ENCODE data around the gene NANOS2. TPM values are rescaled to one million over a fixed set of nuclear protein-coding genes. Genes with fewer than 3 reads are reported as not detected.
"Not testable (repeated sequence)": the region's sequence is repeated elsewhere in the genome, so short reads cannot be mapped to it uniquely, and the experiment has no call there.

NANOS2 gene
- total RNA-seq, 2 experiments from 2014 or later, result not detected

DNA sequence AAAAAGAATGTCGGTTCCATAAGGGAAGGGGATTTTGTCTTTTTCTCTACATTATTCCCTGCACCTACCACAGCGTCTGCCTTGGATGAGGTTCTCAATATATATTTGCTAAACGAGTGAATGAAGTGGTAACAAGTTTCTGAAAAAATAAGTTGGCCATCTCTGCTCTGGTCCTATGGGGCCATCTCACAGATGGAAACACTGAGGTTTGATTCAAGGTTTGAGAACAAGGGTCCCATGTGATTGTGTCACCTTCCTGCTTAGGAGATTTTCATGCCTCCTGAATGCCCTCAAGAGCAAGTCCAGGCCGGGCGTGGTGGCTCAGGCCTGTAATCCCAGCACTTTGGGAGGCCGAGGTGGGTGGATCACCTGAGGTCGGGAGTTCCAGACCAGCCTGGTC lies 15.3 kb downstream of the NANOS2 start:
- H3K4me1 Mint-ChIP-seq, result peaks cover 25% of the 10 kb centered on the region
- peaks cover 3% of the 10 kb centered on the region for H3K27me3 Mint-ChIP-seq
- ChIA-PET POLR2A (no interaction called here), CTCF (interaction anchor here (1.2 kb wide), 1 partner anchor 16 kb away, joined by 3 read pairs; no protein-coding TSS in a partner anchor)
- no peak overlapping the region for H3K4me3 Mint-ChIP-seq
- H3K27ac Mint-ChIP-seq, result no peak overlapping the region
- H3K9me3 Mint-ChIP-seq, result no peaks in the 10 kb centered on the region
- H3K36me3 Mint-ChIP-seq (ENCODE audit: low read depth), result peaks cover 26% of the 10 kb centered on the region
- no peak for DNase-seq

DNA sequence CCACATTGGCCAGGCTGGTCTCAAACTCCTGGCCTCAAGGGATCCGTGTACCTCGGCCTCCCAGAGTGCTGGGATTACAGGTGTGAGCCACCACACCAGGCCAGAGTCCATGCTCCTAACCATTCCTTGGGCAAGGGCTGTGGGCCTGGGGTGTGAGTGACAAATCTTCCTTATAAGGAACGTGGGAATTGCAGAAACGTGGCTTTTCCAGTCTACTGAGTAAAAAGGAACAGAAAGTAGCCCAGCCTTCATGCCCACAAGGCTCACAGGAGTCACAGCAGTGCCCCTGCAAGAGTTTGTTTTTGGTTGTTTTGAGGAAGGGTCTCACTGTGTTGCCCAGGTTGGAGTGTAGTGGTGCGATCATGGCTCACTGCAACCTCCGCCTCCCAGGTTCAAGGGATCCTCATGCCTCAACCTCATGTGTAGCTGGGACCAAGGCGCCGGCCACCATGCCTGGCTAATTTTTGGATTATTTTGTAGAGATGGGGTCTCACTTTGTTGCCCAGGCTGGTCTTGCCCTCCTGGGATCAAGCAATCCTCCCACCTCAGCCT lies 17.2 kb downstream of the NANOS2 start:
- DNase-seq, result no peak
- H3K9me3 Mint-ChIP-seq, result no peaks in the 10 kb centered on the region
- H3K4me1 Mint-ChIP-seq, result peaks cover 18% of the 10 kb centered on the region
- no peaks in the 10 kb centered on the region for H3K27me3 Mint-ChIP-seq
- POLR2A ChIA-PET, result no interaction called here
- H3K27ac Mint-ChIP-seq, result no peak overlapping the region
- peaks cover 26% of the 10 kb centered on the region for H3K36me3 Mint-ChIP-seq (ENCODE audit: low read depth)
- CTCF ChIA-PET, result no interaction called here
- no peak overlapping the region for H3K4me3 Mint-ChIP-seq

DNA sequence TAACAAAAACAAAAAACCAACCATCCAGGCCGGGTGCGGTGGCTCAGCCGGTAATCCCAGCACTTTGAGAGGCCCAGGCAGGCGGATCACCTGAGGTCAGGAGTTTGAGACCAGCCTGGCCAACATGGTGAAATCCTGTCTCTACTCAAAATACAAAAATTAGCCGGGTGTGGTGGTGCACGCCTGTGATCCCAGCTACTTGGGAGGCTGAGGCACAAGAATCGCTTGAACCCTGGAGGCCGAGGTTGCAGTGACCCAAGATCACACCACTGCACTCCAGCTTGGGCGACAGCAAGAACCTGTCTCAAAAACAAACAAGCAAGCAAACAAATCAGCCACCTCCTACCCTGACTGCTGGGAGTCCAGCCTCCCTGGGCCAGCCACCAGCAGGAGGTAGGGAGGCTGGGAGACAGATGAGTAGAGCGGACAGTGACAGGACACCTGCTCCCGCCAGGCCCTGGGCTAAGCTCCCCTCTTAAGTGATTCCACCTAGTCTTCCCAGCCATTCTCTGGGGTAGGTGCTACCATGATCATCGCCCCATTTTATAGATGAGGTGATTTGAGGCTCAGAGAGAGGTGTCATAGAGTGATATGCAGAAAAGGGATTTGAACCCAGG lies 18.5 kb downstream of the NANOS2 start:
- H3K27ac Mint-ChIP-seq, POLR2A ChIA-PET, H3K27me3 Mint-ChIP-seq, H3K4me3 Mint-ChIP-seq, DNase-seq, H3K9me3 Mint-ChIP-seq: not testable (repeated sequence)
- Mint-ChIP-seq H3K4me1 (peaks cover 15% of the 10 kb centered on the region), H3K36me3 (ENCODE audit: low read depth) (peaks cover 26% of the 10 kb centered on the region)
- CTCF ChIA-PET, result interaction anchor here (1.9 kb wide), 1 partner anchor 10 kb away, joined by 6 read pairs; the partner anchor contains the start of gene IRF2BP1

DNA sequence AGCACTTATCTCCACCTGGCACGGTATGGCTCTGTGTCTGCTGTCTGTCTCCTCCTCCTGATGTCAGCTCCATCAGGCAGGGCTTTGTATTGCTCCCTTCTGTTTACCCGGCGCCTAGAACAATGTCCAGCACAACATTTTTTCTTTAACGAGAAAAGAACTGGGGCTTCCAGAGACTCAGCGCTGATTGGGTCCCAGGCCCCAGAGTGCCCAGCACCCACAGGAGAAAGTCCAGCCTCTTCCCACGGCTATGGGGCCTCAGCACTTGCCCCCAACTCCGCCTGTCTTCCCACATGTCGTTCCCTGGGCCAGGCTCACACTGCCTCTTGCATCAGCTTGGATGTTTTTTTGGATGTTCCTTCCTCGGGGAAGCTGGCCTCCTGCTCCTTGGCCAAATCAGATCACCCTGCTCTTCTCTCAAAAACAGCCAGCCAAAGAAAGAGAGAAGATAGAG lies 19.0 kb downstream of the NANOS2 start:
- Mint-ChIP-seq H3K27me3 (no peaks in the 10 kb centered on the region), H3K4me1 (peaks cover 10% of the 10 kb centered on the region), H3K4me3 (no peak overlapping the region), H3K27ac (no peak overlapping the region), H3K36me3 (ENCODE audit: low read depth) (peaks cover 21% of the 10 kb centered on the region), H3K9me3 (no peaks in the 10 kb centered on the region)
- ChIA-PET CTCF (interaction anchor here (1.9 kb wide), 1 partner anchor 10 kb away, joined by 6 read pairs; the partner anchor contains the start of gene IRF2BP1), POLR2A (no interaction called here)
- no peak for DNase-seq

DNA sequence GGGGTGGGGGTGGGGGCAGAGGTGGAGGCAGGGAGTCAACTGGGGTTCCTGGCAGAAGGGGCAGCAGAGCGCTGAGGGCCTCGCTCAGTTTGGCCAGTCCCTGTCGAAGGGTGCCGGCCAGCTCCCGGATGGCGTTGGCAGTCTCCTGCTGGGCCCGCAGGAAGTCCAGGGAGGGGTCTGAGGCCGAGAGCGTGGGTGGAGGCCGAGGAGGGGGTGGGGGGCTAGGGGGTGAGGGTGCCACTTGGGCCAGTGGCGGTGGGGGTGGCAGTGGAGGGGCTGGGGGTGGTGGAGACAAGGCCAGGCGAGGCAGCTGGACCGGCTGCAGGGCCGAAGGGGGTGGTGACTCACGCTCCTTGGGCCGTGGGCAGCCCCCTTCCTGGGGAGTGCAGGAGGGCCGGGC lies 23.7 kb downstream of the NANOS2 start:
- POLR2A ChIA-PET, result no interaction called here

DNA sequence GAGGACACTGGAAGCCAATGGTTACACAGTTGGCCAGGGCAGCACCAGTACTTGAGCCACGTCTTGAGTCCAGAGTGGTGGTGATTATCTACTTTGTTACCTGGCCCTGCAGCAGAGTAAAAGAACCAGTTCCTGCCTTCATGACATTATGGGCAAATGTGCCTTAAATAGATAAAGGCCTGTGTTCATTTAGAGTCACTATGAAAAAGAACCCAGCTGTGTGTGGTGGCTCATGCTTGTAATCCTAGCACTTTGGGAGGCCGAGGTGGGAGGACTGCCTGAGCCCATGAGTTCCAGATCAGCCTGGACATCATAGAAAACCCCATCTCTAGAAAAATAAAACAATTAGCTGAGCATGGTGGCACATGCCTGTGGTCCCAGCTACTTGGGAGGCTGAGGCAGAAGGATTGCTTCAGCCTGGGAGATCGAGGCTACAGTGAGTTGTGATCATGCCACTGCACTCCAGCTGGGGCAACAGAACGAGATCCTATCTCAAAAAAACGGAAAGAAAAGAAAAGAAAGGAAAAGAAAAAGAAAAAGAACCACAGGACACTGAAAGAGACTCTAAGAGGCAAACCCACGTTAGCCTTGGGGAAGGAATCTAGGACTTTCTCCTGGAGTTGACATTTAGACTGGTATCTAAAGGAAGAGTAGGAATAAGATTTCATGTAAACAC lies 25.2 kb downstream of the NANOS2 start:
- CTCF ChIA-PET, result no interaction called here
- Mint-ChIP-seq H3K9me3 (no peaks in the 10 kb centered on the region), H3K36me3 (ENCODE audit: low read depth) (no peaks in the 10 kb centered on the region), H3K27ac (peak overlapping the region; percentile 69), H3K4me3 (no peak overlapping the region), H3K4me1 (peaks cover 14% of the 10 kb centered on the region), H3K27me3 (no peaks in the 10 kb centered on the region)
- POLR2A ChIA-PET, result no interaction called here
- no peak for DNase-seq

More for the DNA sequence above, 23.7 kb downstream of the NANOS2 start:
- H3K27me3 Mint-ChIP-seq, result no peaks in the 10 kb centered on the region
- peaks cover 5% of the 10 kb centered on the region for H3K36me3 Mint-ChIP-seq (ENCODE audit: low read depth)
- CTCF ChIA-PET, result interaction anchor here (0.9 to 1.6 kb wide), 2 partner anchors 10 to 26 kb away, joined by 3 to 6 read pairs; no protein-coding TSS in a partner anchor
- no peak overlapping the region for H3K27ac Mint-ChIP-seq
- peaks cover 9% of the 10 kb centered on the region for H3K4me1 Mint-ChIP-seq
- H3K9me3 Mint-ChIP-seq, result no peaks in the 10 kb centered on the region
- no peak for DNase-seq
- no peak overlapping the region for H3K4me3 Mint-ChIP-seq

DNA sequence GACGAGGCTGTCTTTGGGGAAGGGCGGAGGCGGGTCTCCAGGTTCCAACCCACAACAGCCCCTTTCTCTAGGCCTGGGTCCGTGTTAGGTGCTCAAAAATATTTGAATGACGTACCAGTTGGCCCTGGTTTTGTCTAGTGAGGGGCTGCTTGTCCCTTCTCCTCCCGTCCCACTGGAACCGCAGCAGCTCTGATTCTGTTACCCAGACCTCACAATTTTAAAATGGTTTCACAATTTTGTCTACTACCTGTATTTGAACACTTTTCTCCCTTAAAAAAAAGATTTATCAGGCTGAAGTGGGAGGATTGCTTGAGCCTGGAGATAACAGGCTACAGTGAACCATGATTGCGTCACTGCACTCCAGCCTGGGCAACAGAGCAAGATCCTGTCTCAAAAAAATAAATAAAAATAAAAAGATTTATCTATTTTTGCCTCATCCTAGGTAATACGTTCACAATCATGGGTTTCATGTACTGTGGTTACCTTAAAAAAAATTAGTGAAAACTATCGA lies 27.3 kb downstream of the NANOS2 start:
- POLR2A ChIA-PET, result no interaction called here
- Mint-ChIP-seq H3K27ac (peak overlapping the region; percentile 98), H3K4me1 (peaks cover 24% of the 10 kb centered on the region), H3K36me3 (ENCODE audit: low read depth) (peaks cover 2% of the 10 kb centered on the region), H3K9me3 (no peaks in the 10 kb centered on the region), H3K27me3 (no peaks in the 10 kb centered on the region), H3K4me3 (peak overlapping the region; percentile 95)
- DNase-seq, result no peak
- CTCF ChIA-PET, result interaction anchor here (0.8 to 8.1 kb wide), 4 partner anchors 22 to 117 kb away, joined by 3 to 58 read pairs (median 4); partner anchors contain the start of genes FOXA3 and SYMPK

DNA sequence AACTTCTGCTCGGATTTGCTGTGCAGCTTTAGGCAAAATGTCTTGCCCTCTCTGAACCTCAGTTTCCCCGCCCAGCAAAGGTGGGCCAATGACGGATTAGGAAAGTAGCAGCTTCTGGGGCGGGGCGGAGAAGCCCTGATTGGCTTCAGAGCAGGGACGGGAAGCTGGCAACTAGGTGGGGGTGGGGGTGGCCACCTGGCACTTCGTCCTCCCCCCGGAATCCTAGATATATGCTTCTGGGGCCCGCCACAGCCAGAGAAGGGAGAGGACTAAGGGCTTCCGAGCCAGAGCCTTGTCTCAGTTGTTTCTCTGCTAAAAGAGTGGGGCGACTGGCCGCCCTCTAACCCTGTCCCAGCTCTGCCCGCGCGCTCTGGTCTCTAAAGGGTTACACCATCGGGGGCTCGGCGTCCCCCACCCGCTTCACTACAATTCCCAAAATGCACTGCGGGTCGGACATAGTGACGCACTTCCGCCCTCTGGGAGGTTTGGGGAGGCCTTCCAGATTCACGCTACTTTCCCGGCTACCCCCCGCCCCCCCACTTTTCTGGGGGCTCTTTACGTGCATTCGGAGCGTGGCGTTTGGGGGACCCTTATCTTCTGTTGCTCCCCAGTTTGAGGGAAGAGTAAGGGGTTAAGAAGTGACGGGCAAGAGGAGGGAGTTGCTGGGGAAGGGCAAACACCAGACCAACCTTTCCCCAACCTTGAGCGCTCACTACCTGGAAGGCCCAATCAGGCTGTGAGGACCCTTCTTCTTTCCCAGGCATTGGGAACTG lies 28.0 kb downstream of the NANOS2 start:
- H3K4me3 Mint-ChIP-seq, result peak overlapping the region; percentile 95

DNA sequence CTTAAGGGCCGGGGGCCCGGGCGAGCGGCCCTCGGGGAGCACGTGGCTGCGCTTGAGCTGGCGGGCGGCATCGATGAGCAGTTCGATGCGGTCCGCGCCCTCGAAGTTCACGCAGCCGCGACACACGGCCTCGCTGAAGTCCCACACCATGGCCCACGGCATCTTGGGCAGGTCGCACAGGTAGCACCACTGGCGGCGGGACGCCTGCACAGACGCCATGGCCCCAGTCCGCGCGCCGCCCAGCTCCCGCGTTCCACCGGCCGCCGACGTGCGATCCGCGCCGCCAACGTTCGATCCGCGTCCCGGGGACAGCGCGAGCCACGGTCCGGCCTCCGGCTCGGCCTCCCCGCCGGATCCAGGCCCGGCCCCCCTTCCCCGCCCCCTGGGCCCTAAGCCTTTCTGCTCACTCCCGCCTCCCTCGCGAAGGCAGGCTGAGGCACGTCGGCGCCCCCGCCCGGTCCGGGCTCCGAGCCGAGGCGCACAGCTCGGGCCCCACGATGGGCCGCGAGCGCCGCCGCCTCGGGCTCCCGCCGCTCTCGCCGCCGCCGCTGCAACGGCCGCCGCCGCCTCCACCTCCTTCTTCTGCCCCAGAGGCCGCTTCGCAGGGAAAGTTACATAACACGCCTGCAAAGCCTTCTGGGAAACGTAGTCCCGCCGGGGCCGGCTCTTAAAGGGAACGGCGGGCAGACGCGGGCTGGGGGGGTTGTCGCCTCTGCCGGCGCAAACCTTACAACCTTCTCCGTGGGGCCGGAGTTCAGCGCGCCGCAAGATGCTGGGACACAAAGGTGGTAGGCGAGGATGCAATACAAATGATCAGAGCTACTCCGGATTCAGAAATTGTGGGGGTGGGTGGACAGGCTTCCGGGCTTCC lies 28.8 kb downstream of the NANOS2 start, which contains the start of gene IRF2BP1:
Gene IRF2BP1, minus strand, starts transcription at position 586 of the 871 bp plus-strand sequence. Its CDS starts 367 bp downstream, at position 219.
- ChIA-PET CTCF (interaction anchor here (0.6 to 8.1 kb wide), 10 partner anchors 10 to 143 kb away, joined by 3 to 58 read pairs (median 4); partner anchors contain the start of genes FOXA3 and SYMPK), POLR2A (interaction anchor here (0.6 to 1.0 kb wide), 3 partner anchors 17 to 93 kb away, joined by 3 to 7 read pairs (median 3); partner anchors contain the start of genes DMWD and MYPOP)
- peaks cover 2% of the 10 kb centered on the region for H3K36me3 Mint-ChIP-seq (ENCODE audit: low read depth)
- peak within 1 kb of the TSS; percentile 95 for H3K4me3 Mint-ChIP-seq
- peak within 1 kb of the TSS; percentile 98 for H3K27ac Mint-ChIP-seq
- peak; percentile 92 for DNase-seq
- H3K4me1 Mint-ChIP-seq, result peaks cover 31% of the 10 kb centered on the region
- no peaks in the 10 kb centered on the region for H3K27me3 Mint-ChIP-seq
- no peaks in the 10 kb centered on the region for H3K9me3 Mint-ChIP-seq

More for the DNA sequence above, 28.0 kb downstream of the NANOS2 start:
- peak overlapping the region; percentile 98 for H3K27ac Mint-ChIP-seq
- ChIA-PET CTCF (interaction anchor here (0.6 to 8.1 kb wide), 9 partner anchors 9 to 142 kb away, joined by 3 to 58 read pairs (median 4); partner anchors contain the start of genes FOXA3 and SYMPK), POLR2A (interaction anchor here (0.6 to 1.0 kb wide), 3 partner anchors 16 to 94 kb away, joined by 3 to 7 read pairs (median 3); partner anchors contain the start of genes DMWD and MYPOP)
- no peaks in the 10 kb centered on the region for H3K9me3 Mint-ChIP-seq
- peaks cover 2% of the 10 kb centered on the region for H3K36me3 Mint-ChIP-seq (ENCODE audit: low read depth)
- peak; percentile 97 for DNase-seq
- peaks cover 28% of the 10 kb centered on the region for H3K4me1 Mint-ChIP-seq
- no peaks in the 10 kb centered on the region for H3K27me3 Mint-ChIP-seq

DNA sequence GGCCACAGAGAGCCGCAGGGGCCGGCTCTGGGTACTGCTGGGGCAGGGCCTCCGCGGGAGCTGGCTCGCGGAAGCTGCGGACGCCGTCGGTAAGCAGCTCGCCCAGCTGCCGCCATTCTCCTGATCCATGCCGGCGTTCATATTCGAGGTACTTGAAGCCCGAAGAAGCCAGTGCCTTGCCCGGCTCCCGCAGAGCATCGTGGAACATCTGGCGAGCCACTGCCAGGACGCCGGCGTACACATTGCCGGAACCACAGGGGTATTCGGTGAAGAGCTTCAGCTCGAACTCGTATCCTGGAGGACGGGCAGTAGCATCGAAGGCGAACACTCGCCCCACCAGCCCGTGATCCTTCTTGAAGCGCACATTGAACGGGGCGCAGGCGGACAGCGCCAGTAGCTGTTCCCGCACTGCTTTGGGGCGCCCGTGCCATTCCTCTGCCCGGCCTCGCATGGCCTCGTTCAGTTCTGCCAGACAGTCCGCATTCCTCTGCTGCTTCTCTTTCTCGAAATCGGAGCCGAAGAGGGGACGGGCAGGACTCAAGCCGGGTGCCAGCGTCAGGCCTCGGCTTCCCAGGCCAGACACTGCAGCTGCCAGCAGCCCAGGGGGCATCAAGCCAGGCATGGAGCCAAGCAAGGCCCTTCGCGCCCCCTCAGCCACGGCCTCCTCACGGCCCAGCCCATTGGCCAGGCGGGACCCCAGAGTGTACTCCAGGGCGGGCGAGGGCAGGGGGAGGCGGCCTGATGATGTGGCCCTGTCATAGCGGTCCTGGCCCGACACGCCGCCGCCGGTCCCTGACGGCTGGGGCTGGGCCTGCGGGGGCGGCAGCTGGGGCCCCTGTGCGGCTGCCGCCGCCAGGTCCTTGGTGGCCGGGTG lies 29.7 kb downstream of the NANOS2 start:
- DNase-seq, result no peak
- Mint-ChIP-seq H3K9me3 (no peaks in the 10 kb centered on the region), H3K36me3 (ENCODE audit: low read depth) (peaks cover 2% of the 10 kb centered on the region), H3K4me1 (peaks cover 31% of the 10 kb centered on the region), H3K27me3 (peaks cover 2% of the 10 kb centered on the region), H3K27ac (peak overlapping the region; percentile 25), H3K4me3 (peak overlapping the region; percentile 60)
- CTCF ChIA-PET, result interaction anchor here (0.9 to 8.1 kb wide), 5 partner anchors 11 to 23 kb away, joined by 3 to 58 read pairs (median 4); partner anchors contain the start of genes FOXA3, MYPOP and SYMPK
- POLR2A ChIA-PET, result no interaction called here

Measured in activated CD4-positive, alpha-beta T cell treated with anti-CD3 and anti-CD28 coated beads, Interleukin-2, amount 10 ng/mL, durations not matched to agents 7 days and 5 days (primary cell).